Measurements from ENCODE around the gene IMPACT. TPM values are rescaled to one million over a fixed set of nuclear protein-coding genes. Genes with fewer than 3 reads are reported as not detected.

Gene IMPACT
- total RNA-seq, 2 donors from 2014 or later, result 19.0 to 27.6 TPM

DNA sequence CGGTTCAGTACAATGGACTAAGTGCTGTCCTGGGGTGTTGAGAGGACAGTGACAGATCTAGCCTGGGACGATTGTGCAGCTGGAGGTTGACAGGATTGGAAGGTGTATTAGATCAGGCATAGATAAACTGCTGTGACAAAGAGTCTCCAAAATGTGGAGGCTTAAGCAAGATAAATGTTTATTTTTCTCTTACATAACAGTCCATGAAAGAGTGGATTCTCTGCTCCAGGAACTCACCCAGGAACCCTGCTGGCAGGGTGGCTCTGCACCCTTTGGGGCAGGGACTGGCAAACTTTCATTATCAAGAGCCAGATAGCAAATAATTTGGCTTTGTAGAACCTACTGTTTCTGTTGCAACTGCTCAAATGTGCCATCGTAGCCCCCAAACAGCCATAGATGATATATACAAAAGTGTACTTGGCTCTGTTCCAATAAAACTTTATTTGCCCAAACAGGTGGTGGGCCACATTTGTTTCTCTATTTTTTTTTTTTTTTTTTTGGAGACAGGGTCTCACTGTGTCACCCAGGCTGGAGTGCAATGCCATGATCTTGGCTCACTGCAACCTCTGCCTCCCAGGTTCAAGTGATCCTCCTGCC, 43.6 kb downstream of the IMPACT start:
- Mint-ChIP-seq H3K27me3 (ENCODE audit: low read depth) (peaks cover 32% of the 10 kb centered on the region), H3K27ac (no peak overlapping the region), H3K4me3 (no peak overlapping the region), H3K4me1 (ENCODE audit: low read depth) (no peaks in the 10 kb centered on the region), H3K36me3 (ENCODE audit: insufficient read depth in 2 of 2) (no peaks in the 10 kb centered on the region), H3K9me3 (no peaks in the 10 kb centered on the region)
- DNase-seq (no peak), ATAC-seq (replicated peaks in 1 of 2) (no peak)

- ATAC-seq (replicated peaks in 1 of 2) (no peak), DNase-seq (no peak)
- Mint-ChIP-seq H3K27me3 (ENCODE audit: low read depth) (peaks cover 27% of the 10 kb centered on the region), H3K36me3 (ENCODE audit: insufficient read depth in 2 of 2) (no peaks in the 10 kb centered on the region), H3K27ac (no peak overlapping the region), H3K9me3 (no peaks in the 10 kb centered on the region), H3K4me1 (ENCODE audit: low read depth) (peaks cover 5% of the 10 kb centered on the region), H3K4me3 (no peak overlapping the region)
These were observed 44.3 kb downstream of the IMPACT start for GRCh38 chr18:24470805-24471204.

- Mint-ChIP-seq H3K9me3 (no peaks in the 10 kb centered on the region), H3K4me1 (ENCODE audit: low read depth) (peaks cover 5% of the 10 kb centered on the region), H3K27me3 (ENCODE audit: low read depth) (peaks cover 31% of the 10 kb centered on the region), H3K27ac (no peak overlapping the region), H3K36me3 (ENCODE audit: insufficient read depth in 2 of 2) (no peaks in the 10 kb centered on the region), H3K4me3 (no peak overlapping the region)
- ATAC-seq (replicated peaks in 1 of 2), result no peak
- DNase-seq, result no peak
These were observed 46.1 kb downstream of the IMPACT start for GRCh38 chr18:24472591-24472990.

GRCh38 chr18:24474406-24474805, 47.9 kb downstream of the IMPACT start:
- Mint-ChIP-seq H3K27me3 (ENCODE audit: low read depth) (peaks cover 39% of the 10 kb centered on the region), H3K4me1 (ENCODE audit: low read depth) (peaks cover 5% of the 10 kb centered on the region), H3K36me3 (ENCODE audit: insufficient read depth in 2 of 2) (no peaks in the 10 kb centered on the region), H3K4me3 (no peak overlapping the region), H3K27ac (no peak overlapping the region), H3K9me3 (no peaks in the 10 kb centered on the region)
- ATAC-seq (replicated peaks in 1 of 2) (no peak), DNase-seq (no peak)

GRCh38 chr18:24475926-24476589, 49.6 kb downstream of the IMPACT start:
- DNase-seq (no peak), ATAC-seq (replicated peaks in 1 of 2) (peak; percentile 35 to 40)
- Mint-ChIP-seq H3K9me3 (peaks cover 2% of the 10 kb centered on the region in 2 donors), H3K4me3 (no peak overlapping the region), H3K36me3 (ENCODE audit: insufficient read depth in 2 of 2) (peaks cover 2 to 3% of the 10 kb centered on the region in 2 donors), H3K27ac (no peak overlapping the region), H3K4me1 (ENCODE audit: low read depth) (peaks cover 5% of the 10 kb centered on the region), H3K27me3 (ENCODE audit: low read depth) (peaks cover 50% of the 10 kb centered on the region)

DNA sequence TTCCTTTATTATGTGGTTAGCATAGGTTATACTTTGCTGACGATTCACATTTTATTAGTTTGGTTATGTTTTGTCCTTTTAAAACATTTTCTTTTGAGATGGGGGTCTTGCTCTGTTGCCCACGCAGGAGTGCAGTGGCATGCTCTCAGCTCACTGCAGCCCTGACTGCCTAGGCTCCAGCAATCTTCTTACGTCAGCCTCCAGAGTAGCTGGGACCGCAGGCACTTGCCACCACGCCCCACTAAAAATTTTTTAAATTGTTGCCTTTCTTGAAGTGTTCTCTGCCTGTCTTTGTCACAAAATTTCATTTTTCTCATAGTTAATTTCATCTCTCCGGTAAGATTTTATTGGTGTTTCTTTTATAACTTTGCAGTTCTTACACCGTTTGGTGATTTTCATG, 52.9 kb downstream of the IMPACT start:
- Mint-ChIP-seq H3K36me3 (ENCODE audit: insufficient read depth in 2 of 2) (peaks cover 2 to 3% of the 10 kb centered on the region in 2 donors), H3K4me3 (no peak overlapping the region), H3K27ac (no peak overlapping the region), H3K9me3 (peaks cover 2% of the 10 kb centered on the region in 2 donors), H3K27me3 (ENCODE audit: low read depth) (peaks cover 36% of the 10 kb centered on the region), H3K4me1 (ENCODE audit: low read depth) (peaks cover 5% of the 10 kb centered on the region)
- DNase-seq (no peak), ATAC-seq (replicated peaks in 1 of 2) (no peak)

- H3K9me3 Mint-ChIP-seq, result peaks cover 2% of the 10 kb centered on the region in 2 donors
- H3K36me3 Mint-ChIP-seq (ENCODE audit: insufficient read depth in 2 of 2), result peaks cover 2 to 3% of the 10 kb centered on the region in 2 donors
- H3K27ac Mint-ChIP-seq, result no peak overlapping the region
- peaks cover 45% of the 10 kb centered on the region for H3K27me3 Mint-ChIP-seq (ENCODE audit: low read depth)
- H3K4me1 Mint-ChIP-seq (ENCODE audit: low read depth), result peaks cover 5% of the 10 kb centered on the region
- no peak for DNase-seq
- ATAC-seq (replicated peaks in 1 of 2), result no peak
- H3K4me3 Mint-ChIP-seq, result no peak overlapping the region
These were observed 56.4 kb downstream of the IMPACT start for GRCh38 chr18:24482821-24483220.

DNA sequence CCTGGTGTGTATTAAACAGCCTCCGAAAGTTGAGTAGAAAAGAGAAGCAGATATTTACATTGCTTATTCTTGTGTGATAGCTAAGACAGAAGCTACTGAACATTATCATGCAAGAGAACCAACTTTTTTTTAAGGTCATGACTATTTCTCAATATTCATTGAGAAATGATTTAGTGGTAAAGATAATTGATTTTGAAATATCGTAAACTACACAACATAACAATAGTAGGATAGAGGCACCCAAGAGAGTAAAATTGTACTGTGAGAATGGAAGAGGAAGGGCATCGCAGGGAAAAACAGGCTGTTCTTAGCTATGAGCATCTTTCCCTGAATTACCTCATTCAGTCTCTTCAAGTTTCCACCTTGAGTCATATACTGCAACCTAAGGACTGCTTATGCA, 59.2 kb downstream of the IMPACT start:
- no peaks in the 10 kb centered on the region for H3K36me3 Mint-ChIP-seq (ENCODE audit: insufficient read depth in 2 of 2)
- no peak overlapping the region for H3K4me3 Mint-ChIP-seq
- peaks cover 17% of the 10 kb centered on the region for H3K4me1 Mint-ChIP-seq (ENCODE audit: low read depth)
- no peak overlapping the region for H3K27ac Mint-ChIP-seq
- ATAC-seq (replicated peaks in 1 of 2) (peak in 1 of 2 donors; percentile 21), DNase-seq (no peak)
- H3K9me3 Mint-ChIP-seq, result no peaks in the 10 kb centered on the region
- peaks cover 30% of the 10 kb centered on the region for H3K27me3 Mint-ChIP-seq (ENCODE audit: low read depth)

- Mint-ChIP-seq H3K27me3 (ENCODE audit: low read depth) (peaks cover 30% of the 10 kb centered on the region), H3K9me3 (no peaks in the 10 kb centered on the region), H3K4me3 (no peak overlapping the region), H3K36me3 (ENCODE audit: insufficient read depth in 2 of 2) (no peaks in the 10 kb centered on the region), H3K27ac (no peak overlapping the region), H3K4me1 (ENCODE audit: low read depth) (peaks cover 19% of the 10 kb centered on the region)
- ATAC-seq (replicated peaks in 1 of 2) (no peak), DNase-seq (no peak)
These were observed 60.2 kb downstream of the IMPACT start for GRCh38 chr18:24486684-24487083.

GRCh38 chr18:24488824-24489493, 62.5 kb downstream of the IMPACT start:
- Mint-ChIP-seq H3K27ac (peak overlapping the region; percentile 79), H3K36me3 (ENCODE audit: insufficient read depth in 2 of 2) (no peaks in the 10 kb centered on the region), H3K4me1 (ENCODE audit: low read depth) (peaks cover 22% of the 10 kb centered on the region), H3K9me3 (no peaks in the 10 kb centered on the region), H3K4me3 (peak overlapping the region in 1 of 2 donors; percentile 39), H3K27me3 (ENCODE audit: low read depth) (peaks cover 43% of the 10 kb centered on the region)
- ATAC-seq (replicated peaks in 1 of 2), result peak in 1 of 2 donors; percentile 42
- DNase-seq, result peak in 1 of 2 donors; percentile 40

GRCh38 chr18:24490539-24490938, 64.1 kb downstream of the IMPACT start:
- ATAC-seq (replicated peaks in 1 of 2) (no peak), DNase-seq (no peak)
- H3K4me1 Mint-ChIP-seq (ENCODE audit: low read depth), result peaks cover 22% of the 10 kb centered on the region
- peaks cover 46% of the 10 kb centered on the region for H3K27me3 Mint-ChIP-seq (ENCODE audit: low read depth)
- H3K4me3 Mint-ChIP-seq, result no peak overlapping the region
- no peaks in the 10 kb centered on the region for H3K9me3 Mint-ChIP-seq
- H3K27ac Mint-ChIP-seq, result no peak overlapping the region
- no peaks in the 10 kb centered on the region for H3K36me3 Mint-ChIP-seq (ENCODE audit: insufficient read depth in 2 of 2)

DNA sequence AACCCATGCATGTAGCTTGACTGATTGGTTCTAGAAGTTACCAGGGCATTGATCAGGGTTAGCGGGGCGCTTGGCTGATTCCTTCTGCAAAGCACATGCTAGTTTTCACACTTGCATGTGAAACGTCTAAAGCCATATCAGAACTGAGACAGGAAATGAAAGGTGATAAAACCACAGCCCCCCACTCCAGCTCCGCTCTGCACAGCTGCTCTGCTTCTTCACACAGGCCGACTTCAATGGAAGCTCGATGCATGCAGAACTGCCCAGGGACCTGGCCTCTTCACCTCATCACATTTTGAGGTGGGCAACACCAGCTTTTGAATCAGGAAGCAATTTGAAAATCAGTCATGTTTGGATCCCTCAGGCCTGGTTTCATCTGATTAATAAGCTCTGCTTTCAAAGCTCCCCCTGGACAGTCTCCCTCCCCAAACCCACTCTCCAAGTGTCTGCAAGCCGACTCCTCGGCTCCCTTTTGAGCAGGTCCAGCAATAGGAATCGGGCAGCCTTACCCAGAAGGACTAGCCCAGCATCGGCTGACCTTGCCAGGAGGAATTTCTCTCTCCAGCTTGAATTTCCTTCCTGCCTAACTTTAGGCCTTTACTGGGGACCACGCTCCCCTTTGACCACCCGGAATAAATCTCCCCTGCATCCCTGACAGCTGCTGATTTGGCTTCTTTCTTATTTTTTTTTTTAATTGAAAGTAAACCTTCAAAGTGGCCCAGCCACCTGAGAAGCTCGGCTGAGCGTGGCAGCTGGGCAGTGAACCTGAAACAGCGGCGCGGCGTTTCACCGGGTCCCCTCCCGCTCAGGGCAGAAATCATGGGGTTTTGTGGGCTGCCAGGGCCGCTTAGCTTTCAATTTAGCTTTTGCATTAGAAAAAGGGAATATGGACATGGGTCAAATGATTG, 65.7 kb downstream of the IMPACT start:
- peak in 1 of 2 donors; percentile 35 for ATAC-seq (replicated peaks in 1 of 2)

GRCh38 chr18:24494586-24494985, 68.1 kb downstream of the IMPACT start:
- ATAC-seq (replicated peaks in 1 of 2) (no peak), DNase-seq (no peak)
- H3K4me3 Mint-ChIP-seq, result no peak overlapping the region
- no peak overlapping the region for H3K27ac Mint-ChIP-seq
- H3K27me3 Mint-ChIP-seq (ENCODE audit: low read depth), result peaks cover 36% of the 10 kb centered on the region
- H3K36me3 Mint-ChIP-seq (ENCODE audit: insufficient read depth in 2 of 2), result no peaks in the 10 kb centered on the region
- H3K4me1 Mint-ChIP-seq (ENCODE audit: low read depth), result peaks cover 5% of the 10 kb centered on the region
- no peaks in the 10 kb centered on the region for H3K9me3 Mint-ChIP-seq

More for the DNA sequence above, 65.7 kb downstream of the IMPACT start:
- DNase-seq, result peak; percentile 6 to 13
- H3K9me3 Mint-ChIP-seq, result no peaks in the 10 kb centered on the region
- H3K36me3 Mint-ChIP-seq (ENCODE audit: insufficient read depth in 2 of 2), result no peaks in the 10 kb centered on the region
- H3K27ac Mint-ChIP-seq, result no peak overlapping the region
- peaks cover 22% of the 10 kb centered on the region for H3K4me1 Mint-ChIP-seq (ENCODE audit: low read depth)
- H3K27me3 Mint-ChIP-seq (ENCODE audit: low read depth), result peaks cover 38% of the 10 kb centered on the region
- no peak overlapping the region for H3K4me3 Mint-ChIP-seq

Data from activated T-cell treated with anti-CD3 and anti-CD28 coated beads, Interleukin-2, amount 50 U/mL, for 72 hours (primary cell).